RWPE2 (cell line): ENCODE measurements around the gene DDC.

Source experiments
- ATAC-seq: fragments of 200-7000 bp; cut with Tn5 transposase; 3 replicates; pipeline ENCODE4 v1.9.1; 2021; ENCODE audit warnings: low read depth
- DNase-seq: peaks from one replicate; pipeline ENCODE4 v3.0.0-alpha.2; 2020; ENCODE audit warnings: low spot score
- H3K27ac ChIP-seq: fragments of 450-650 bp; 2 replicates; pipeline ENCODE4 v1.5.1; 2017; ENCODE audit warnings: mild to moderate bottlenecking; ENCODE audit not compliant: poor library complexity, severe bottlenecking
- H3K27me3 ChIP-seq: fragments of 250-450 bp; sonication (Bioruptor Pico); 2 replicates; pipeline ENCODE4 v1.5.1; 2021; ENCODE audit warnings: mild to moderate bottlenecking, moderate library complexity; ENCODE audit not compliant: insufficient read depth, poor library complexity, severe bottlenecking
- H3K36me3 ChIP-seq: fragments of 250-450 bp; sonication (Bioruptor Pico); 2 replicates; pipeline ENCODE4 v1.5.1; 2020; ENCODE audit warnings: low read depth, mild to moderate bottlenecking, moderate library complexity
- H3K4me1 ChIP-seq: fragments of 250-450 bp; sonication (Bioruptor Pico); 2 replicates; pipeline ENCODE4 v1.5.1; 2021; ENCODE audit warnings: mild to moderate bottlenecking, moderate library complexity; ENCODE audit not compliant: insufficient read depth, poor library complexity, severe bottlenecking
- H3K4me3 ChIP-seq: fragments of 250-450 bp; sonication (Bioruptor Pico); 2 replicates; pipeline ENCODE4 v1.5.1; 2021; ENCODE audit warnings: mild to moderate bottlenecking, moderate library complexity; ENCODE audit not compliant: severe bottlenecking
- H3K9me3 ChIP-seq: fragments of 250-450 bp; sonication (Bioruptor Pico); 2 replicates; pipeline ENCODE4 v1.5.1; 2021; ENCODE audit warnings: mild to moderate bottlenecking, moderate library complexity; ENCODE audit not compliant: severe bottlenecking
- CTCF ChIP-seq: fragments of 450-650 bp; IDR thresholded peaks from one replicate; pipeline ENCODE4 v1.5.1; 2017; ENCODE audit warnings: mild to moderate bottlenecking, moderate library complexity; ENCODE audit not compliant: poor library complexity, severe bottlenecking

Gene DDC

GRCh38 chr7:50564171-50564570 is 1.0 kb downstream of the DDC start:
- no peak overlapping the region for H3K27ac ChIP-seq
- no peak overlapping the region for H3K4me3 ChIP-seq
- H3K4me1 ChIP-seq = no peaks in the 10 kb centered on the region
- no peaks in the 10 kb centered on the region for H3K36me3 ChIP-seq
- H3K9me3 ChIP-seq = no peaks in the 10 kb centered on the region
- peaks cover 14% of the 10 kb centered on the region for H3K27me3 ChIP-seq
- no peak for TF ChIP-seq CTCF
- DNase-seq (no peak), ATAC-seq (no peak)

- Histone ChIP-seq H3K4me3 (no peak overlapping the region), H3K9me3 (no peaks in the 10 kb centered on the region), H3K4me1 (no peaks in the 10 kb centered on the region), H3K36me3 (no peaks in the 10 kb centered on the region), H3K27me3 (peaks cover 14% of the 10 kb centered on the region), H3K27ac (no peak overlapping the region)
- DNase-seq (no peak), ATAC-seq (no peak)
- no peak for TF ChIP-seq CTCF
Observed at GRCh38 chr7:50562136-50562535, 3.1 kb downstream of the DDC start.

DNA sequence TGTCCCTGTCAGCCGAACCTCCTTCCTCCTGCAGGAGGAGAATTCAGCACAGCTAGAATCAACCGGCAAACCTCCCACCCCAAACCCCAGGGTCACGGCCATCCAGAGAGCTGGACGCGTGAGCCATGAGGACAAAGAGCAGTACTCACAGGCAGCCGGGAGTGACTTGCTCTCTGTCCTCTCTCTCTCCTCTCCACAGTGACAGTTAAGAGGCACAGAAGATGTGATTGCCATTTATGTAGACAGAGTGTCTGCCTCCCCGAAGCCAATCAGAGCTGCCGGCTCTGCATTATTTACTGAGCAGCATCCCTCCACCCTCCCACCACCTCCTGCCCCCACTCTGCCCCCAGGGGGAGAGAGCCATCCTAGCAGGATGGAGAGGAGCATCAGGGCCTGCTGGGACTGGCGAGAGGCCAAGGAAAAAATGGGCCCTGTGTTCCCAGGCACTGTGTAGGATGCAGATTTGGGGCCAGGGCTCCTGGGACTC is 4.3 kb downstream of the DDC start:
- ATAC-seq (no peak), DNase-seq (no peak)
- Histone ChIP-seq H3K9me3 (no peaks in the 10 kb centered on the region), H3K4me1 (no peaks in the 10 kb centered on the region), H3K27ac (no peak overlapping the region), H3K4me3 (no peak overlapping the region), H3K36me3 (no peaks in the 10 kb centered on the region), H3K27me3 (peaks cover 14% of the 10 kb centered on the region)
- no peak for TF ChIP-seq CTCF

DNA sequence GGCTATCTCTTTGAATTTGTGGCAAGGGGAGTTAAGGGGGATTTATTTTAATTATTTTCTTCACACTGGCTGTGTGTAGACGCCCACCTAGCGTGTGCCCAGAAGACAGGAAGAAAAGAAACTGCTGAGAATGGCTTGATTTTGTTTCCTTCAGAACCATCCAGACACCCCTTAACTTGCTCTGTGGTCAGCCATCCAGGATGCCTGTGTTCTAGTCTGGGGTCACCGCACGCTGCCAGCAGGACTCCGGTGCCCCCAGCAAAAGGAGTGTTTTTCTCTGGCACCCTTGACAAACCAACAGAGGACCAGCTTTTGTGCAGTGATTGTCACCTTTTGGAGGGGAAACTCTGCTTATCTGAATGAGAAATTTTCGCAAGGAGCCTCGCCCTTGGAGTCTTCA is 5.3 kb downstream of the DDC start:
- Histone ChIP-seq H3K4me3 (no peak overlapping the region), H3K4me1 (no peaks in the 10 kb centered on the region), H3K36me3 (no peaks in the 10 kb centered on the region), H3K27ac (no peak overlapping the region), H3K27me3 (peaks cover 10% of the 10 kb centered on the region), H3K9me3 (no peaks in the 10 kb centered on the region)
- TF ChIP-seq CTCF = no peak
- DNase-seq (no peak), ATAC-seq (no peak)

DNA sequence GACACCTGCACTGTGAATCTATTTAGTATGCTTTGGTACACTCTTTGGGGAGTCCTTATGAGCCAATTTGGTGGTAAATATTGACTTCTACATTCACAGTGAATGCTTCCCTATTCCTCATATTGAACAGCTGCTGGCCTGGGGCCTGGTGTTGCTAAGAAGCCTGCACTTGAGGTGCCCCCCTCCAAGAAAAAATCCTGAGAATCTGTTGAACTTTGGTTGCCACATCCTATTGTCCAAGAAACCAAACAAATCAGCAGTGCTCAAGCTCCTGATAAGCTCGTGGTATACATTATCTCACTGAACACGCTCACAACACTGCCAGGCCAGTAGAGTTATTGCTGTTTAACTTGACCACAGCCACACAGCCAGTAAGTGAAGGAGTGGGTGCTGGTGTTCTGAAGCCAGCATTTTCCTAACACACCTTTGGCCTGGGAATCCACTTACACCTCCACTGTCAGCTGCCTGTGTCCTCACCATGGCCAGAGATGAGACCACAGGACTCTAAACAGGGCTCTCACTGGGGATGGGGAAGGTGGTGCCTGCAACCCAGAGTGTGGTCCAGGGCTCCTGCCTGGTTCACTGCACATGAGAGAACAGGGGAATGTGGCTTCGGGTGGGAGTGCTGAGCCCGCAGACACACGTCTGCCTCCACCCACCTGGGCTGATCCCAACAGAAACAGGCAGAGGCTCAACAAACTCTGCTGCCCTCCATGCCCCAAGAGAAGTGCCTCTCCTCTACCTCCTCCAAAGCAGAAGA is 6.7 kb downstream of the DDC start:
- H3K4me3 ChIP-seq = no peak overlapping the region
- ATAC-seq (no peak), DNase-seq (no peak)
- TF ChIP-seq CTCF = no peak
- no peaks in the 10 kb centered on the region for H3K36me3 ChIP-seq
- H3K27me3 ChIP-seq = no peaks in the 10 kb centered on the region
- no peaks in the 10 kb centered on the region for H3K4me1 ChIP-seq
- H3K27ac ChIP-seq = no peak overlapping the region
- no peaks in the 10 kb centered on the region for H3K9me3 ChIP-seq
